HuH-7.5 (cell line): ENCODE measurements around the gene RPS19BP1.
"Not testable (repeated sequence)": the region's sequence is repeated elsewhere in the genome, so short reads cannot be mapped to it uniquely, and the experiment has no call there.

Experiments used
- DNase-seq: peaks from one replicate; pipeline ENCODE4 v3.0.0; 2011; ENCODE audit warnings: low spot score

The RPS19BP1 gene

GRCh38 chr22:39528080-39528661 is 4.4 kb downstream of the RPS19BP1 start:
- no peak for DNase-seq

GRCh38 chr22:39527481-39527961 is 5.0 kb downstream of the RPS19BP1 start:
- no peak for DNase-seq

- no peak for DNase-seq
Measured at GRCh38 chr22:39526736-39527171, 5.8 kb downstream of the RPS19BP1 start.

GRCh38 chr22:39525658-39525975 is 6.9 kb downstream of the RPS19BP1 start:
- DNase-seq, result no peak

GRCh38 chr22:39524753-39525657 is 7.5 kb downstream of the RPS19BP1 start:
- DNase-seq, result no peak

GRCh38 chr22:39524089-39524752 is 8.3 kb downstream of the RPS19BP1 start:
- no peak for DNase-seq

GRCh38 chr22:39522567-39523300 is 9.8 kb downstream of the RPS19BP1 start:
- DNase-seq, result no peak

- DNase-seq, result not testable (repeated sequence)
Measured at GRCh38 chr22:39522091-39522490, 10.5 kb downstream of the RPS19BP1 start.

- not testable (repeated sequence) for DNase-seq
Measured at GRCh38 chr22:39521106-39521885, 11.3 kb downstream of the RPS19BP1 start.

- peak; percentile 71 for DNase-seq
Measured at GRCh38 chr22:39520226-39521105, 12.1 kb downstream of the RPS19BP1 start, which contains the start of gene ATF4. ATF4 (plus strand) TSS chr22:39520562; CDS start chr22:39521446, 884 bp downstream.

GRCh38 chr22:39519681-39520225 is 12.8 kb downstream of the RPS19BP1 start:
- DNase-seq, result peak; percentile 98

GRCh38 chr22:39518996-39519680 is 13.4 kb downstream of the RPS19BP1 start:
- no peak for DNase-seq

- no peak for DNase-seq
Measured at GRCh38 chr22:39518144-39518786, 14.3 kb downstream of the RPS19BP1 start.

- no peak for DNase-seq
Measured at GRCh38 chr22:39517470-39517869, 15.1 kb downstream of the RPS19BP1 start.

- DNase-seq, result no peak
Measured at GRCh38 chr22:39515266-39516050, 17.1 kb downstream of the RPS19BP1 start.

GRCh38 chr22:39514373-39514973 is 18.1 kb downstream of the RPS19BP1 start:
- no peak for DNase-seq

- no peak for DNase-seq
Measured at GRCh38 chr22:39513791-39514190, 18.8 kb downstream of the RPS19BP1 start.
